ENCODE measurements around the gene S1PR3.

The S1PR3 gene

GRCh38 chr9:88986776-88987175 is 4.5 kb upstream of the S1PR3 start:
- H3K9ac ChIP-seq (ENCODE audit: low read length) = no peak overlapping the region
- no peaks in the 10 kb centered on the region for H3K4me1 ChIP-seq (ENCODE audit: low read length)
- H3K9me3 ChIP-seq (replicated peaks; ENCODE audit: insufficient read depth, low read length) = no peaks in the 10 kb centered on the region
- H3K4me3 ChIP-seq (ENCODE audit: low read length) = no peak overlapping the region
- H3K9me2 ChIP-seq (replicated peaks; ENCODE audit: insufficient read depth, low read length) = no peaks in the 10 kb centered on the region
- no peak for DNase-seq
- no peak overlapping the region for H3K27ac ChIP-seq (ENCODE audit: low read length)
- no peaks in the 10 kb centered on the region for H3F3A ChIP-seq (ENCODE audit: insufficient read depth, low read length)
- TF ChIP-seq CTCF (IDR thresholded peaks at IDR 0.05; ENCODE audit: low read length) (no peak), EZH2phosphoT487 (IDR thresholded peaks at IDR 0.05; ENCODE audit: low read length) (no peak)
- H3K4me2 ChIP-seq (ENCODE audit: low read depth, low read length) = no peak overlapping the region
- H3K36me3 ChIP-seq (replicated peaks; ENCODE audit: insufficient read depth, low read length) = no peaks in the 10 kb centered on the region
- no peaks in the 10 kb centered on the region for H3K79me2 ChIP-seq (ENCODE audit: low read length)
- H2AFZ ChIP-seq (ENCODE audit: low read length) = no peak overlapping the region
- H4K20me1 ChIP-seq (ENCODE audit: insufficient read depth, low read length) = no peaks in the 10 kb centered on the region
- peaks cover 4% of the 10 kb centered on the region for H3K27me3 ChIP-seq (replicated peaks; ENCODE audit: insufficient read depth, low read length)

GRCh38 chr9:88987661-88988060 is 3.6 kb upstream of the S1PR3 start:
- DNase-seq = no peak
- peaks cover 12% of the 10 kb centered on the region for H3K27me3 ChIP-seq (replicated peaks; ENCODE audit: insufficient read depth, low read length)
- TF ChIP-seq EZH2 (optimal IDR thresholded peaks at IDR 0.05; ENCODE audit: low read depth, low read length) (no peak), CTCF (IDR thresholded peaks at IDR 0.05; ENCODE audit: low read length) (no peak), EZH2phosphoT487 (IDR thresholded peaks at IDR 0.05; ENCODE audit: low read length) (no peak)
- H2AFZ ChIP-seq (ENCODE audit: low read length) = no peak overlapping the region
- H3K9me3 ChIP-seq (replicated peaks; ENCODE audit: insufficient read depth, low read length) = no peaks in the 10 kb centered on the region
- no peaks in the 10 kb centered on the region for H3K4me1 ChIP-seq (ENCODE audit: low read length)
- no peak overlapping the region for H3K27ac ChIP-seq (ENCODE audit: low read length)
- no peaks in the 10 kb centered on the region for H4K20me1 ChIP-seq (ENCODE audit: insufficient read depth, low read length)
- no peaks in the 10 kb centered on the region for H3F3A ChIP-seq (ENCODE audit: insufficient read depth, low read length)
- H3K4me2 ChIP-seq (ENCODE audit: low read depth, low read length) = no peak overlapping the region
- no peak overlapping the region for H3K9ac ChIP-seq (ENCODE audit: low read length)
- H3K9me2 ChIP-seq (replicated peaks; ENCODE audit: insufficient read depth, low read length) = no peaks in the 10 kb centered on the region
- no peaks in the 10 kb centered on the region for H3K36me3 ChIP-seq (replicated peaks; ENCODE audit: insufficient read depth, low read length)
- H3K79me2 ChIP-seq (ENCODE audit: low read length) = no peaks in the 10 kb centered on the region
- H3K4me3 ChIP-seq (ENCODE audit: low read length) = no peak overlapping the region

GRCh38 chr9:88988796-88989641 is 2.2 kb upstream of the S1PR3 start:
- H3F3A ChIP-seq (ENCODE audit: insufficient read depth, low read length) = no peaks in the 10 kb centered on the region
- H3K9me2 ChIP-seq (replicated peaks; ENCODE audit: insufficient read depth, low read length) = no peaks in the 10 kb centered on the region
- DNase-seq = peak; percentile 45
- H3K27me3 ChIP-seq (replicated peaks; ENCODE audit: insufficient read depth, low read length) = peaks cover 15% of the 10 kb centered on the region
- H3K36me3 ChIP-seq (replicated peaks; ENCODE audit: insufficient read depth, low read length) = no peaks in the 10 kb centered on the region
- no peak overlapping the region for H3K27ac ChIP-seq (ENCODE audit: low read length)
- no peak overlapping the region for H3K4me3 ChIP-seq (ENCODE audit: low read length)
- no peak overlapping the region; the same call in 1 of the 2 replicates for H3K4me2 ChIP-seq (ENCODE audit: low read depth, low read length)
- TF ChIP-seq EZH2phosphoT487 (IDR thresholded peaks at IDR 0.05; ENCODE audit: low read length) (no peak), EZH2 (optimal IDR thresholded peaks at IDR 0.05; ENCODE audit: low read depth, low read length) (no peak)
- no peaks in the 10 kb centered on the region for H3K9me3 ChIP-seq (replicated peaks; ENCODE audit: insufficient read depth, low read length)
- no peak overlapping the region for H2AFZ ChIP-seq (ENCODE audit: low read length)
- H4K20me1 ChIP-seq (ENCODE audit: insufficient read depth, low read length) = no peaks in the 10 kb centered on the region
- no peak overlapping the region for H3K9ac ChIP-seq (ENCODE audit: low read length)
- no peaks in the 10 kb centered on the region for H3K4me1 ChIP-seq (ENCODE audit: low read length)
- no peaks in the 10 kb centered on the region for H3K79me2 ChIP-seq (ENCODE audit: low read length)
